Mesendoderm (in vitro differentiated cells): Measurements from ENCODE around the gene RAPGEF6.

Source experiments
- DNase-seq: peaks from one replicate; pipeline ENCODE4 v3.0.0; 2013
- H2AK5ac ChIP-seq: 2 replicates; pipeline ENCODE4 v1.6.1; 2013; ENCODE audit warnings: low read length, inconsistent platforms
- H2BK120ac ChIP-seq: 2 replicates; pipeline ENCODE4 v1.6.1; 2013; ENCODE audit warnings: low read depth, mild to moderate bottlenecking, low read length, moderate library complexity, mixed read lengths
- H2BK15ac ChIP-seq: replicated peaks from 2 replicates; pipeline ENCODE4 v1.6.1; 2013; ENCODE audit warnings: low read depth, mild to moderate bottlenecking, moderate library complexity
- H2BK5ac ChIP-seq: 2 replicates; pipeline ENCODE4 v1.6.1; 2013; ENCODE audit warnings: low read length, inconsistent platforms
- H3K18ac ChIP-seq: 2 replicates; pipeline ENCODE4 v1.6.1; 2013; ENCODE audit warnings: mild to moderate bottlenecking, low read length, mixed read lengths
- H3K23ac ChIP-seq: one replicate; pipeline ENCODE4 v1.6.1; 2013; ENCODE audit warnings: low read length
- H3K27ac ChIP-seq: 2 replicates; pipeline ENCODE4 v1.5.1; 2013; ENCODE audit warnings: low read depth, mild to moderate bottlenecking, inconsistent platforms, low read length, moderate library complexity
- H3K27me3 ChIP-seq: 2 replicates; pipeline ENCODE4 v1.6.1; 2013; ENCODE audit warnings: low read length, control low read depth, mild to moderate bottlenecking, inconsistent platforms; ENCODE audit not compliant: insufficient read depth, poor library complexity
- H3K36me3 ChIP-seq: 2 replicates; pipeline ENCODE4 v1.6.1; 2013; ENCODE audit warnings: low read length, inconsistent platforms; ENCODE audit not compliant: control insufficient read depth, insufficient read depth
- H3K4ac ChIP-seq: one replicate; pipeline ENCODE4 v1.6.1; 2013; ENCODE audit warnings: low read depth, mild to moderate bottlenecking, low read length, moderate library complexity
- H3K4me1 ChIP-seq: 2 replicates; pipeline ENCODE4 v1.6.1; 2013; ENCODE audit warnings: low read depth, low read length, inconsistent platforms; ENCODE audit not compliant: control insufficient read depth
- H3K4me2 ChIP-seq: 2 replicates; pipeline ENCODE4 v1.6.1; 2013; ENCODE audit warnings: low read length
- H3K4me3 ChIP-seq: 2 replicates; pipeline ENCODE4 v1.5.1; 2013; ENCODE audit warnings: mild to moderate bottlenecking, low read length
- H3K56ac ChIP-seq: one replicate; pipeline ENCODE4 v1.6.1; 2013; ENCODE audit warnings: low read length
- H3K79me1 ChIP-seq: 2 replicates; pipeline ENCODE4 v1.6.1; 2013; ENCODE audit warnings: low read length, inconsistent platforms
- H3K79me2 ChIP-seq: 2 replicates; pipeline ENCODE4 v1.6.1; 2013; ENCODE audit warnings: mild to moderate bottlenecking, low read length; ENCODE audit not compliant: control insufficient read depth, insufficient read depth
- H3K9ac ChIP-seq: 2 replicates; pipeline ENCODE4 v1.6.1; 2013; ENCODE audit warnings: low read length, inconsistent platforms
- H4K5ac ChIP-seq: one replicate; pipeline ENCODE4 v1.6.1; 2013; ENCODE audit warnings: low read length
- H4K8ac ChIP-seq: one replicate; pipeline ENCODE4 v1.6.1; 2013; ENCODE audit warnings: low read depth, mild to moderate bottlenecking, control low read depth, low read length, moderate library complexity
- WGBS: extraction: QIAGEN DNeasy Blood & Tissue Kit; methylation state at CpG from one replicate; pipeline ENCODE4 v1.1.7; 2013; ENCODE audit warnings: low lambda C conversion rate, missing lambda C conversion rate; ENCODE audit not compliant: insufficient coverage; ENCODE audit errors: extremely low coverage; 5-methylcytosine and 5-hydroxymethylcytosine counted together

The RAPGEF6 gene

GRCh38 chr5:131661933-131662332 lies 26.9 kb upstream of the RAPGEF6 start:
- Histone ChIP-seq H3K23ac (no peak overlapping the region), H3K79me1 (no peaks in the 10 kb centered on the region)

GRCh38 chr5:131659841-131660240 lies 24.8 kb upstream of the RAPGEF6 start:
- Histone ChIP-seq H3K56ac (no peak overlapping the region), H2AK5ac (no peak overlapping the region), H3K4me2 (no peak overlapping the region), H3K9ac (no peak overlapping the region), H3K4me3 (no peak overlapping the region), H3K79me1 (no peaks in the 10 kb centered on the region), H4K5ac (no peak overlapping the region), H3K27ac (no peak overlapping the region), H3K23ac (no peak overlapping the region), H3K18ac (no peak overlapping the region), H3K79me2 (no peaks in the 10 kb centered on the region), H4K8ac (no peak overlapping the region), H3K4me1 (no peaks in the 10 kb centered on the region), H3K27me3 (no peaks in the 10 kb centered on the region), H2BK120ac (no peak overlapping the region), H3K4ac (no peak overlapping the region), H2BK5ac (no peak overlapping the region), H2BK15ac (no peak overlapping the region), H3K36me3 (no peaks in the 10 kb centered on the region)
- no peak for DNase-seq
- no CpG with 5 or more reads among the region's 9 CpGs for WGBS

More at GRCh38 chr5:131661933-131662332, 26.9 kb upstream of the RAPGEF6 start:
- Histone ChIP-seq H2BK5ac (no peak overlapping the region), H3K4me3 (no peak overlapping the region), H4K5ac (no peak overlapping the region), H3K56ac (no peak overlapping the region), H2BK120ac (no peak overlapping the region), H3K18ac (no peak overlapping the region), H2AK5ac (no peak overlapping the region), H3K4me1 (no peaks in the 10 kb centered on the region), H3K4me2 (no peak overlapping the region), H3K79me2 (no peaks in the 10 kb centered on the region), H3K27ac (no peak overlapping the region), H3K27me3 (no peaks in the 10 kb centered on the region), H3K9ac (no peak overlapping the region), H3K36me3 (no peaks in the 10 kb centered on the region), H2BK15ac (no peak overlapping the region), H4K8ac (no peak overlapping the region), H3K4ac (no peak overlapping the region)
- DNase-seq: peak; percentile 43
- no CpG with 5 or more reads among the region's 1 CpG for WGBS

GRCh38 chr5:131659290-131659689 lies 24.3 kb upstream of the RAPGEF6 start:
- no peak overlapping the region for H2BK5ac ChIP-seq
- H3K36me3 ChIP-seq: no peaks in the 10 kb centered on the region
- no CpG with 5 or more reads among the region's 13 CpGs for WGBS

GRCh38 chr5:131654776-131655175 lies 19.7 kb upstream of the RAPGEF6 start:
- no peak overlapping the region for H2AK5ac ChIP-seq
- no peaks in the 10 kb centered on the region for H3K27me3 ChIP-seq
- no peaks in the 10 kb centered on the region for H3K79me2 ChIP-seq
- H4K5ac ChIP-seq: no peak overlapping the region
- H2BK15ac ChIP-seq: no peak overlapping the region
- no peak overlapping the region for H3K9ac ChIP-seq
- no peaks in the 10 kb centered on the region for H3K79me1 ChIP-seq
- no peaks in the 10 kb centered on the region for H3K36me3 ChIP-seq
- DNase-seq: no peak
- H3K27ac ChIP-seq: no peak overlapping the region
- no CpG with 5 or more reads among the region's 2 CpGs for WGBS
- H2BK120ac ChIP-seq: no peak overlapping the region
- no peak overlapping the region for H3K4me2 ChIP-seq
- no peak overlapping the region for H2BK5ac ChIP-seq
- H3K4ac ChIP-seq: no peak overlapping the region
- H3K56ac ChIP-seq: no peak overlapping the region
- no peak overlapping the region for H3K4me3 ChIP-seq
- H3K18ac ChIP-seq: no peak overlapping the region
- no peak overlapping the region for H3K23ac ChIP-seq
- H3K4me1 ChIP-seq: no peaks in the 10 kb centered on the region
- no peak overlapping the region for H4K8ac ChIP-seq

More at GRCh38 chr5:131659290-131659689, 24.3 kb upstream of the RAPGEF6 start:
- Histone ChIP-seq H3K27ac (no peak overlapping the region), H2BK120ac (no peak overlapping the region), H4K5ac (no peak overlapping the region), H3K18ac (no peak overlapping the region), H3K9ac (no peak overlapping the region), H3K79me1 (no peaks in the 10 kb centered on the region), H3K4me2 (no peak overlapping the region), H4K8ac (no peak overlapping the region), H3K79me2 (no peaks in the 10 kb centered on the region), H3K56ac (no peak overlapping the region), H3K4me1 (no peaks in the 10 kb centered on the region), H3K23ac (no peak overlapping the region), H3K27me3 (no peaks in the 10 kb centered on the region), H2BK15ac (no peak overlapping the region), H2AK5ac (no peak overlapping the region), H3K4ac (no peak overlapping the region), H3K4me3 (no peak overlapping the region)
- DNase-seq: no peak

- DNase-seq: no peak
- H3K27ac ChIP-seq: no peak overlapping the region
- H3K18ac ChIP-seq: no peak overlapping the region
- H3K23ac ChIP-seq: no peak overlapping the region
- H3K27me3 ChIP-seq: no peaks in the 10 kb centered on the region
- no peak overlapping the region for H3K4me3 ChIP-seq
- H2BK120ac ChIP-seq: no peak overlapping the region
- no peak overlapping the region for H4K8ac ChIP-seq
- no peak overlapping the region for H3K56ac ChIP-seq
- no peak overlapping the region for H2AK5ac ChIP-seq
- no peaks in the 10 kb centered on the region for H3K79me2 ChIP-seq
- no peak overlapping the region for H3K4me2 ChIP-seq
- H3K9ac ChIP-seq: no peak overlapping the region
- H3K79me1 ChIP-seq: no peaks in the 10 kb centered on the region
- WGBS: no CpG with 5 or more reads among the region's 2 CpGs
- H3K4me1 ChIP-seq: no peaks in the 10 kb centered on the region
- no peak overlapping the region for H3K4ac ChIP-seq
- no peaks in the 10 kb centered on the region for H3K36me3 ChIP-seq
- no peak overlapping the region for H4K5ac ChIP-seq
- no peak overlapping the region for H2BK5ac ChIP-seq
- H2BK15ac ChIP-seq: no peak overlapping the region
Observed at GRCh38 chr5:131654309-131654708, 19.3 kb upstream of the RAPGEF6 start.

GRCh38 chr5:131649161-131649560 lies 14.1 kb upstream of the RAPGEF6 start:
- H4K8ac ChIP-seq: no peak overlapping the region
- H2BK5ac ChIP-seq: no peak overlapping the region
- no peaks in the 10 kb centered on the region for H3K36me3 ChIP-seq
- H2BK120ac ChIP-seq: no peak overlapping the region
- H3K4me2 ChIP-seq: no peak overlapping the region
- no CpG with 5 or more reads among the region's 3 CpGs for WGBS
- no peaks in the 10 kb centered on the region for H3K27me3 ChIP-seq
- H3K56ac ChIP-seq: no peak overlapping the region
- H4K5ac ChIP-seq: no peak overlapping the region
- no peak overlapping the region for H2AK5ac ChIP-seq
- no peak overlapping the region for H3K9ac ChIP-seq
- H3K79me1 ChIP-seq: no peaks in the 10 kb centered on the region
- no peak overlapping the region for H3K18ac ChIP-seq
- no peaks in the 10 kb centered on the region for H3K79me2 ChIP-seq
- no peaks in the 10 kb centered on the region for H3K4me1 ChIP-seq
- H2BK15ac ChIP-seq: no peak overlapping the region
- no peak overlapping the region for H3K4me3 ChIP-seq
- DNase-seq: no peak
- H3K4ac ChIP-seq: no peak overlapping the region
- no peak overlapping the region for H3K27ac ChIP-seq
- H3K23ac ChIP-seq: no peak overlapping the region
